Panc1 (cell line): ENCODE measurements around the gene NRROS.

Source experiments
- CTCF ChIP-seq: fragments of 450-650 bp; IDR thresholded peaks from 2 replicates; pipeline ENCODE4 v1.5.1; 2017; ENCODE audit warnings: mild to moderate bottlenecking
- POLR2AphosphoS5 ChIP-seq: IDR thresholded peaks from 2 replicates; pipeline ENCODE4 v1.6.1; 2012; ENCODE audit warnings: mild to moderate bottlenecking, low read depth, low read length, moderate library complexity
- SIN3A ChIP-seq: IDR thresholded peaks from 2 replicates; pipeline ENCODE4 v1.6.1; 2012; ENCODE audit warnings: low read depth, mild to moderate bottlenecking, low read length, moderate library complexity, borderline replicate concordance; ENCODE audit not compliant: insufficient read depth
- TF ChIP-seq, protein P1 (sequence below), 2 experiments: IDR thresholded peaks; 2 replicates each; pipeline ENCODE4 v1.6.1; 2011 to 2012; ENCODE audit warnings: low read depth in 2 of 2, control low read depth in 1 of 2, low read length in 1 of 2, mild to moderate bottlenecking in 1 of 2, moderate library complexity in 1 of 2; ENCODE audit not compliant: insufficient read depth in 1 of 2

DNA sequence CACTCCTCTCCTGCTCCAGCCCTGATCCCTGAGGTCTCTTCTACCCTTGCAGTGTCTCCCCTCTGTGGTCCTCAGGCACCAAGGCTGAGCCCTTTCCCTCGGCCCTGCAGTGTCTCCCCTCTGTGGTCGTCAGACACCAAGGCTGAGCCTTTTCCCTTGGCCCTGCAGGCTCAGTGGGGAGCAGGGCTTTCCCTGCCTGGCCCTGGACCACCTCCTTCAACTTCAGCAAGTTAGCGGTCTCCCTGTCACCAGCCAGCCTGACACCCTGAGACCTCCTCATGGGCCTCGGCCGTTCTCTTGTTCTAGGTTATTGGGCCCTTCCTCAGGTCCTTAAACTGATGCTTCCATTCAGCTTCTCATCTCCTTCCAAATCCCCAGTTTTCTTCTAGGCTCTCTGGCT lies 4.3 kb downstream of the NRROS start:
- TF ChIP-seq CTCF (no peak), POLR2AphosphoS5 (no peak), SIN3A (no peak)
- TF ChIP-seq, protein P1, sequence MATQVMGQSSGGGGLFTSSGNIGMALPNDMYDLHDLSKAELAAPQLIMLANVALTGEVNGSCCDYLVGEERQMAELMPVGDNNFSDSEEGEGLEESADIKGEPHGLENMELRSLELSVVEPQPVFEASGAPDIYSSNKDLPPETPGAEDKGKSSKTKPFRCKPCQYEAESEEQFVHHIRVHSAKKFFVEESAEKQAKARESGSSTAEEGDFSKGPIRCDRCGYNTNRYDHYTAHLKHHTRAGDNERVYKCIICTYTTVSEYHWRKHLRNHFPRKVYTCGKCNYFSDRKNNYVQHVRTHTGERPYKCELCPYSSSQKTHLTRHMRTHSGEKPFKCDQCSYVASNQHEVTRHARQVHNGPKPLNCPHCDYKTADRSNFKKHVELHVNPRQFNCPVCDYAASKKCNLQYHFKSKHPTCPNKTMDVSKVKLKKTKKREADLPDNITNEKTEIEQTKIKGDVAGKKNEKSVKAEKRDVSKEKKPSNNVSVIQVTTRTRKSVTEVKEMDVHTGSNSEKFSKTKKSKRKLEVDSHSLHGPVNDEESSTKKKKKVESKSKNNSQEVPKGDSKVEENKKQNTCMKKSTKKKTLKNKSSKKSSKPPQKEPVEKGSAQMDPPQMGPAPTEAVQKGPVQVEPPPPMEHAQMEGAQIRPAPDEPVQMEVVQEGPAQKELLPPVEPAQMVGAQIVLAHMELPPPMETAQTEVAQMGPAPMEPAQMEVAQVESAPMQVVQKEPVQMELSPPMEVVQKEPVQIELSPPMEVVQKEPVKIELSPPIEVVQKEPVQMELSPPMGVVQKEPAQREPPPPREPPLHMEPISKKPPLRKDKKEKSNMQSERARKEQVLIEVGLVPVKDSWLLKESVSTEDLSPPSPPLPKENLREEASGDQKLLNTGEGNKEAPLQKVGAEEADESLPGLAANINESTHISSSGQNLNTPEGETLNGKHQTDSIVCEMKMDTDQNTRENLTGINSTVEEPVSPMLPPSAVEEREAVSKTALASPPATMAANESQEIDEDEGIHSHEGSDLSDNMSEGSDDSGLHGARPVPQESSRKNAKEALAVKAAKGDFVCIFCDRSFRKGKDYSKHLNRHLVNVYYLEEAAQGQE (IDR thresholded peaks at IDR 0.05; ENCODE audit: insufficient read depth in 1 of 2, low read depth in 2 of 2, low read length in 1 of 2) = no peak
